ENCODE data around the gene MDM2. TPM values are rescaled to one million over a fixed set of nuclear protein-coding genes. Genes with fewer than 3 reads are reported as not detected.

MDM2 gene
- total and polyA plus RNA-seq, 10 of the 15 experiments (the other 5 are each of a cell fraction or from before 2014, with no cell fraction given): 48.2 to 174 (median 85.0) TPM

DNA sequence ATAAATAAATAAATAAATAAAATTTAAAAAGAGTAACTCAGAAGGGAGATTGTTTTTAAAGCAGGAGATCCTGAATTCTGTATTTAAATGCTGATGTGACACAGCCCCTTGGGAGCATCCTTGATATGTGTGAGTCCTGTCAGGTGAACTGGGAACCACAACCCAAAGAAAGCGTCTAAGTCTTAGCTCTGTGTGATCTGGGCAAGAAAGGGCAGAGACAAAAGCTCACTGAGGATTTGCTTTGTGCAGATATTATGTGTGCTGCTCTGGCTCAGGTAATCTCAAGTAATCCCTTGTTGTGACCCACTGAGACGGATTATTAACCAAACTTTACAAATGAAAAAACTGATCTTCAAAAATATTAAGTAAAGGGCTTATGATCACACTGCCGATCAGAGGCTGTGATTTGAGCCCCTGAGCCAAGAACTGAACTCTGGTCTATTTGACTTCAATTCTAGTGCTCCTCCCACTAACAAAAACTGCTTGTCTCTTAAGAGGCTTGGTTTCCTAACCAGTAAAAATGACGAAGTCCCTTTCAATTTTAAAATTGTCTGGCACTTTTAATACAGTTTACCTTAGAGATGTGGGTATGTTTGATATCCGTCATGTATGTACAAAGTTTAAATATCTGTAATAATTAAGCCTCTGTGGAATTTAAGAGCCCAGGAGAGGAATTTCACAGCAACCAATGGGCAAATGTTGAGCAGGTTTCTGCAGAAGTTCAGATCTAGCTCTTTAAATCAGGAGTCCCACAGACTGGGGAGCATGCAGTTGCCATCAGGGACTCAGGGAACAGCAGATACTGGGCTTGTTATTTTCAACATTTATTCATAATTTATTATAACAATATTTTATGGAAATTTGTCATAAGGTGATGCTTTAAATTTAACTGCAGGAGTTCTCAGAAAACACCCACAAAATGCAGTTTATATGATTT, 78.9 kb downstream of the MDM2 start (continued):
- TF ChIP-seq, protein P1, sequence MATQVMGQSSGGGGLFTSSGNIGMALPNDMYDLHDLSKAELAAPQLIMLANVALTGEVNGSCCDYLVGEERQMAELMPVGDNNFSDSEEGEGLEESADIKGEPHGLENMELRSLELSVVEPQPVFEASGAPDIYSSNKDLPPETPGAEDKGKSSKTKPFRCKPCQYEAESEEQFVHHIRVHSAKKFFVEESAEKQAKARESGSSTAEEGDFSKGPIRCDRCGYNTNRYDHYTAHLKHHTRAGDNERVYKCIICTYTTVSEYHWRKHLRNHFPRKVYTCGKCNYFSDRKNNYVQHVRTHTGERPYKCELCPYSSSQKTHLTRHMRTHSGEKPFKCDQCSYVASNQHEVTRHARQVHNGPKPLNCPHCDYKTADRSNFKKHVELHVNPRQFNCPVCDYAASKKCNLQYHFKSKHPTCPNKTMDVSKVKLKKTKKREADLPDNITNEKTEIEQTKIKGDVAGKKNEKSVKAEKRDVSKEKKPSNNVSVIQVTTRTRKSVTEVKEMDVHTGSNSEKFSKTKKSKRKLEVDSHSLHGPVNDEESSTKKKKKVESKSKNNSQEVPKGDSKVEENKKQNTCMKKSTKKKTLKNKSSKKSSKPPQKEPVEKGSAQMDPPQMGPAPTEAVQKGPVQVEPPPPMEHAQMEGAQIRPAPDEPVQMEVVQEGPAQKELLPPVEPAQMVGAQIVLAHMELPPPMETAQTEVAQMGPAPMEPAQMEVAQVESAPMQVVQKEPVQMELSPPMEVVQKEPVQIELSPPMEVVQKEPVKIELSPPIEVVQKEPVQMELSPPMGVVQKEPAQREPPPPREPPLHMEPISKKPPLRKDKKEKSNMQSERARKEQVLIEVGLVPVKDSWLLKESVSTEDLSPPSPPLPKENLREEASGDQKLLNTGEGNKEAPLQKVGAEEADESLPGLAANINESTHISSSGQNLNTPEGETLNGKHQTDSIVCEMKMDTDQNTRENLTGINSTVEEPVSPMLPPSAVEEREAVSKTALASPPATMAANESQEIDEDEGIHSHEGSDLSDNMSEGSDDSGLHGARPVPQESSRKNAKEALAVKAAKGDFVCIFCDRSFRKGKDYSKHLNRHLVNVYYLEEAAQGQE (IDR thresholded peaks at IDR 0.05; ENCODE audit: low read depth, low read length): no peak
- TF ChIP-seq SMAD5 (IDR thresholded peaks at IDR 0.05; ENCODE audit: low read depth): no peak
- TF ChIP-seq PAX8 (IDR thresholded peaks at IDR 0.05): no peak
- no peak for TF ChIP-seq RB1 (IDR thresholded peaks at IDR 0.05; ENCODE audit: borderline replicate concordance)

DNA sequence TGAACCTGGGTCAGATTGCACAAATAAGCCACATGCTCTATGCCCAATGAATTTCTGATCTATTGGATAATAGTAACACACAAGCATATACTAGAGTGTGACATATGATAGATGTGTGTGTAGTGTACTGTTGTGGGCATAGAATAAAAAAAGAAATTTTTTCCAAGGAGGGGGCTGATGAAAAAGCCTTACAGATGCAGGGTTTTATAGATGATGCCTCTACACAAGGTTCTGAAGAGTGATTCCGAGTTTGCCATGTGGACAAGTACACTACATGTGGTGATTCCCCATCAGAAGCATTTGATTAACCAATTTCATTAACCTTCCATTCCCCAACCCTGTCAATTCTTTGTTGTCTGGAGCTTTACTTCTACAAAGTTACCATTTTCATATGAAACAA, 79.7 kb downstream of the MDM2 start:
- RAD21 ChIA-PET (ENCODE audit: unreplicated experiment): no interaction called here
- ATAC-seq (no peak), FAIRE-seq (no peak), DNase-seq (ENCODE audit: low read depth, low spot score) (no peak)
- BruUV-seq (replicated peaks): no TSS peak
- Histone ChIP-seq H3K9ac (ENCODE audit: control insufficient read depth, insufficient read depth, low read length) (no peak overlapping the region), H3K4me3 (no peak overlapping the region), H3K27ac (ENCODE audit: control insufficient read depth, insufficient read depth) (no peak overlapping the region), H4K20me1 (ENCODE audit: control insufficient read depth, insufficient read depth) (no peaks in the 10 kb centered on the region), H3K27me3 (replicated peaks in 1 of 2; ENCODE audit: control insufficient read depth in 2 of 2, insufficient read depth in 2 of 2, low read length in 1 of 2) (no peaks in the 10 kb centered on the region), H3K4me1 (ENCODE audit: control insufficient read depth, insufficient read depth, low read length) (no peaks in the 10 kb centered on the region), H3K4me2 (ENCODE audit: control insufficient read depth, insufficient read depth) (no peak overlapping the region), H3K9me3 (replicated peaks; ENCODE audit: control insufficient read depth, insufficient read depth, low read length) (no peaks in the 10 kb centered on the region), H3K79me2 (ENCODE audit: control insufficient read depth, insufficient read depth, low read length) (no peaks in the 10 kb centered on the region), H2AFZ (ENCODE audit: control insufficient read depth, low read depth, low read length) (no peak overlapping the region), H3K36me3 (ENCODE audit: control insufficient read depth in 2 of 2, insufficient read depth in 2 of 2, low read length in 1 of 2) (no peaks in the 10 kb centered on the region)
- TF ChIP-seq SIX5 (IDR thresholded peaks at IDR 0.05; ENCODE audit: low read depth, low read length, severe bottlenecking): no peak
- SMC1A ChIA-PET (ENCODE audit: uncharacterized antibody, unreplicated experiment): interaction anchor here (1.0 to 1.3 kb wide), 2 partner anchors 10 to 182 kb away, joined by 3 to 4 read pairs; no protein-coding TSS in a partner anchor
- WGBS (ENCODE audit: insufficient coverage, insufficient replicate concordance, low lambda C conversion rate, missing lambda C conversion rate): 18% methylated on average over 1 of the region's 1 CpG
- CTCF ChIA-PET: interaction anchor here (1.1 kb wide), 1 partner anchor 15 kb away, joined by 4 read pairs; no protein-coding TSS in a partner anchor
- POLR2A ChIA-PET: no interaction called here
- in situ Hi-C loops (cut with MboI): no loop called here
- intact Hi-C loops (cut with micrococcal nuclease; ENCODE audit: unreplicated experiment): no loop called here

Data from GM12878 (cell line).